Measurements from ENCODE around the gene GNAZ. TPM values are rescaled to one million over a fixed set of nuclear protein-coding genes. Genes with fewer than 3 reads are reported as not detected.

GNAZ gene
- total and polyA plus RNA-seq, 2 of the 8 experiments (the other 6 are each of a cell fraction or from before 2014, with no cell fraction given): 6.6 to 9.6 TPM

- Histone ChIP-seq H4K20me1 (replicated peaks in 1 of 2; ENCODE audit: control insufficient read depth in 1 of 2, insufficient read depth in 2 of 2, low read length in 2 of 2) (peaks cover 8 to 13% of the 10 kb centered on the region in 2 experiments), H3K23me2 (ENCODE audit: low read depth, low read length) (no peaks in the 10 kb centered on the region), H3K79me1 (ENCODE audit: low read depth, low read length) (no peaks in the 10 kb centered on the region), H3K56ac (replicated peaks; ENCODE audit: insufficient read length, low read depth, low read length) (no peak overlapping the region), H4K91ac (replicated peaks; ENCODE audit: insufficient read length, low read length) (no peak overlapping the region), H3K4me1 (replicated peaks in 1 of 4; ENCODE audit: control insufficient read depth in 3 of 4, insufficient read depth in 4 of 4, low read length in 3 of 4) (peaks cover 0 to 10% (median 4%) of the 10 kb centered on the region in 4 experiments; a peak in 3 of 7 replicates), H4K8ac (ENCODE audit: extremely low read depth, insufficient read depth, low read length) (no peak overlapping the region), H2BK20ac (ENCODE audit: low read length) (no peak overlapping the region), H3K9ac (replicated peaks in 1 of 4; ENCODE audit: extremely low read depth in 1 of 4, low read depth in 3 of 4, low read length in 3 of 4) (no peak overlapping the region), H2BK120ac (replicated peaks; ENCODE audit: low read depth, low read length) (no peak overlapping the region), H3K9me3 (ENCODE audit: insufficient read depth in 2 of 2, low read depth in 1 of 2, low read length in 1 of 2) (no peaks in the 10 kb centered on the region), H3K4me2 (ENCODE audit: insufficient read depth in 1 of 2, low read depth in 2 of 2, low read length in 2 of 2) (no peak overlapping the region; a peak in 1 of 4 replicates), H3K4ac (replicated peaks; ENCODE audit: insufficient read length, low read depth, low read length) (no peak overlapping the region), H4K5ac (ENCODE audit: insufficient read length, low read depth, low read length) (no peak overlapping the region), H3K18ac (ENCODE audit: extremely low read depth, low read length) (no peak overlapping the region), H2AK5ac (ENCODE audit: low read depth, low read length) (no peak overlapping the region), H2BK15ac (ENCODE audit: low read length) (no peak overlapping the region), H3K4me3 (ENCODE audit: extremely low read depth in 1 of 4, insufficient read depth in 2 of 4, low read depth in 3 of 4, low read length in 4 of 4) (no peak overlapping the region), H2BK5ac (ENCODE audit: low read depth, low read length) (no peak overlapping the region), H3K79me2 (ENCODE audit: control insufficient read depth in 1 of 2, insufficient read depth in 2 of 2, low read length in 2 of 2) (no peaks in the 10 kb centered on the region), H3K14ac (ENCODE audit: insufficient read length) (no peak overlapping the region), H3K36me3 (ENCODE audit: control insufficient read depth in 2 of 4, insufficient read depth in 4 of 4, low read length in 3 of 4) (no peaks in the 10 kb centered on the region), H3K27me3 (replicated peaks in 1 of 4; ENCODE audit: control insufficient read depth in 3 of 4, extremely low read depth in 1 of 4, insufficient read depth in 3 of 4, low read length in 3 of 4) (peaks cover 0 to 11% (median 5%) of the 10 kb centered on the region in 4 experiments; a peak in 3 of 7 replicates), H2BK12ac (ENCODE audit: low read depth, low read length) (no peak overlapping the region), H3K27ac (ENCODE audit: low read depth, low read length) (no peak overlapping the region), H3K23ac (ENCODE audit: insufficient read length) (no peak overlapping the region), H2AFZ (ENCODE audit: low read length) (no peak overlapping the region)
- ChIA-PET CTCF (ENCODE audit: partially characterized antibody) (interaction anchor here (0.5 to 24.3 kb wide), 8 partner anchors 9 to 653 kb away, joined by 3 to 384 read pairs (median 4); no protein-coding TSS in a partner anchor), POLR2A (ENCODE audit: partially characterized antibody) (interaction anchor here (0.5 kb wide), 1 partner anchor 185 kb away, joined by 3 read pairs; no protein-coding TSS in a partner anchor)
- WGBS, 2 experiments (ENCODE audit: extremely low coverage in 1 of 2, insufficient coverage in 1 of 2, insufficient read length in 1 of 2, insufficient replicate concordance in 2 of 2, low coverage in 1 of 2, low lambda C conversion rate in 2 of 2, missing lambda C conversion rate in 1 of 2): 77% methylated on average over 10 of the region's 10 CpGs; no CpG with 5 or more reads in 1 of the 2 experiments
- 0 out of 4 replicates have a peak, but pooled peaks of 1 of the 3 experiments have one; percentile 4 for TF ChIP-seq CTCF (IDR thresholded peaks at IDR 0.05; ENCODE audit: control extremely low read depth in 1 of 3, insufficient read depth in 1 of 3, low read depth in 1 of 3, low read length in 3 of 3)
- no peak for TF ChIP-seq ZNF274 (IDR thresholded peaks at IDR 0.05; ENCODE audit: borderline replicate concordance, extremely low read depth, low read length)
- FAIRE-seq: no peak
- DNase-seq (ENCODE audit: low read depth in 1 of 2, low spot score in 2 of 2): no peak
These were observed 46.4 kb downstream of the GNAZ start for GRCh38 chr22:23116506-23117263.
